Thymus (tissue), 11 donors: ENCODE measurements around the gene PSMD11. TPM values are rescaled to one million over a fixed set of nuclear protein-coding genes. Genes with fewer than 3 reads are reported as not detected.

Experiments used
- DNase-seq, 9 donors: peaks; one replicate each; pipeline ENCODE4 v3.0.0-alpha.2; 2013; ENCODE audit warnings: low spot score in 9 of 9, low read depth in 6 of 9, missing footprints in 1 of 9
- H3K27ac ChIP-seq, 2 donors: one replicate each; pipeline ENCODE4 v1.5.1; 2013; ENCODE audit warnings: control low read depth in 1 of 2, low read depth in 1 of 2, low read length in 1 of 2, mild to moderate bottlenecking in 1 of 2, moderate library complexity in 1 of 2
- H3K27me3 ChIP-seq, 2 donors: one replicate each; pipeline ENCODE4 v1.5.1; 2013; ENCODE audit warnings: low read length in 1 of 2; ENCODE audit not compliant: control insufficient read depth in 2 of 2, insufficient read depth in 1 of 2
- H3K36me3 ChIP-seq, 2 donors: one replicate each; pipeline ENCODE4 v1.5.1; 2013; ENCODE audit warnings: low read length in 1 of 2, mild to moderate bottlenecking in 1 of 2, moderate library complexity in 1 of 2; ENCODE audit not compliant: control insufficient read depth in 2 of 2, insufficient read depth in 2 of 2
- H3K4me1 ChIP-seq, 2 donors: one replicate each; pipeline ENCODE4 v1.5.1; 2013; ENCODE audit warnings: low read length in 2 of 2; ENCODE audit not compliant: control insufficient read depth in 2 of 2, insufficient read depth in 2 of 2
- H3K4me3 ChIP-seq, 2 donors: one replicate each; pipeline ENCODE4 v1.5.1; 2013; ENCODE audit warnings: low read length in 2 of 2, control low read depth in 1 of 2, mild to moderate bottlenecking in 1 of 2
- H3K9me3 ChIP-seq, 2 donors: one replicate each; pipeline ENCODE4 v1.5.1; 2013; ENCODE audit warnings: low read length in 1 of 2, mild to moderate bottlenecking in 1 of 2; ENCODE audit not compliant: control insufficient read depth in 2 of 2, insufficient read depth in 1 of 2
- WGBS: extraction: QIAGEN DNeasy Blood & Tissue Kit; methylation state at CpG from one replicate; pipeline ENCODE4 v1.1.7; 2013; 5-methylcytosine and 5-hydroxymethylcytosine counted together
- polyA plus RNA-seq: library from polyadenylated mRNA; stranded (reverse); fragments of 200-250 nt; gene quantifications from one replicate; pipeline ENCODE4 v1.2.3, GENCODE V29; 2013
- total RNA-seq: library from RNA; stranded (reverse); fragments of 120-200 nt; gene quantifications from one replicate; pipeline ENCODE4 v1.2.4, GENCODE V29; 2013
- donor health status: healthy.

PSMD11 gene
- total and polyA plus RNA-seq, 2 donors, result 49.6 to 57.3 TPM

- Histone ChIP-seq H3K4me1 (peaks cover 17 to 25% of the 10 kb centered on the region in 2 donors), H3K27ac (no peak overlapping the region)
Observed at GRCh38 chr17:32510466-32510865, 66.2 kb downstream of the PSMD11 start.

GRCh38 chr17:32512328-32512727, 68.0 kb downstream of the PSMD11 start:
- 92% methylated on average over 2 of the region's 2 CpGs for WGBS

More at GRCh38 chr17:32510466-32510865, 66.2 kb downstream of the PSMD11 start:
- Histone ChIP-seq H3K4me3 (no peak overlapping the region), H3K9me3 (peaks cover 0 to 3% of the 10 kb centered on the region in 2 donors), H3K36me3 (no peaks in the 10 kb centered on the region), H3K27me3 (no peaks in the 10 kb centered on the region)
- DNase-seq, result no peak
- 98% methylated on average over 7 of the region's 7 CpGs for WGBS

DNA sequence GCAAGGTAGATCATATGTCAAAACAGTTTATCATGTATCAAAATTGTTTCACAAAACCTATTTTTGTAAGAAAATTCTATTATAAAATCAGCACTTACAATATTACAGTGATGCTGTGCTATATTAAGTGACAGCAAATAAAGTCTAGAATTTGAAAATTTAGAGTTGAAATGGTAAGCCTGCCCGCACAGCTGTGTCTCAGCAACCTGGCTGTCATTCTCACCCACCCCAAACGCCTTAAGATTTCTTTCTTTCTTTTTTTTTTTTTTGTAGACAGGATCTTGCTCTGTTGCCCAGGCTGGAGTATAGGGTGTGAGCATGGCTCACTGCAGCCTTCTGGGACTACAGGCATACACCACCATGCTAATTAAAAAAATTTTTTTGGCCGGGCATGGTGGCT, 69.3 kb downstream of the PSMD11 start:
- Histone ChIP-seq H3K4me3 (no peak overlapping the region), H3K9me3 (no peaks in the 10 kb centered on the region), H3K27ac (no peak overlapping the region), H3K27me3 (peaks cover 0 to 9% of the 10 kb centered on the region in 2 donors), H3K36me3 (no peaks in the 10 kb centered on the region), H3K4me1 (peaks cover 46 to 47% of the 10 kb centered on the region in 2 donors)
- 92% methylated on average over 3 of the region's 3 CpGs for WGBS
- DNase-seq, result no peak

More at GRCh38 chr17:32512328-32512727, 68.0 kb downstream of the PSMD11 start:
- Histone ChIP-seq H3K27ac (no peak overlapping the region), H3K4me1 (peaks cover 35 to 37% of the 10 kb centered on the region in 2 donors), H3K27me3 (no peaks in the 10 kb centered on the region), H3K9me3 (peaks cover 0 to 3% of the 10 kb centered on the region in 2 donors), H3K36me3 (no peaks in the 10 kb centered on the region), H3K4me3 (no peak overlapping the region)
- no peak for DNase-seq

DNA sequence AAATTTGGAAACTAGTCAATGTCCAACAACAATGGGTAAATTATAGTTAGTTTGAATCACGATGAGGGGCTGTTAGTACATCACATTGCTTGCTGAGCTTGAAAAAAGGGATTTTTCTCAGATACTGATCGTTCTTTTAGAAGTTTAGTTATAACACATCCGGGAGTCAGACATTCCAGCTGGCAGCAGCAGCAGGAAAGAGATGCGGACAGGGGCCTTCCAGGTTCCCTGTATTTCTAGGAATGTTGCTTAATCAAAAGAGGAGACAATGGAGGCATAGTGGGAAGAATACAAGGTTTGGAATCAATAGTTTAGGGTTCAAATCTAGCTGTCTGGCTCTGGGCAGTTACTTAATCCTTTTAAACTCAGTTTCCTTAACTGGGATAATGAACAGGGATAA, 70.3 kb downstream of the PSMD11 start:
- peaks cover 54% of the 10 kb centered on the region in 2 donors for H3K4me1 ChIP-seq
- WGBS, result 98% methylated on average over 4 of the region's 4 CpGs
- H3K27me3 ChIP-seq, result peaks cover 0 to 18% of the 10 kb centered on the region in 2 donors
- H3K36me3 ChIP-seq, result no peaks in the 10 kb centered on the region
- DNase-seq, result no peak
- no peak overlapping the region for H3K4me3 ChIP-seq
- H3K9me3 ChIP-seq, result no peaks in the 10 kb centered on the region
- H3K27ac ChIP-seq, result no peak overlapping the region

GRCh38 chr17:32515677-32516383, 71.5 kb downstream of the PSMD11 start:
- WGBS, result 19% methylated on average over 4 of the region's 4 CpGs
- H3K4me3 ChIP-seq, result no peak overlapping the region
- H3K9me3 ChIP-seq, result no peaks in the 10 kb centered on the region
- peaks cover 64 to 66% of the 10 kb centered on the region in 2 donors for H3K4me1 ChIP-seq
- peaks cover 0 to 29% of the 10 kb centered on the region in 2 donors for H3K27me3 ChIP-seq
- H3K27ac ChIP-seq, result peak overlapping the region; percentile 63 to 82
- DNase-seq, result peak in 6 of 9 donors; percentile 56 to 86 (median 61)
- no peaks in the 10 kb centered on the region for H3K36me3 ChIP-seq

GRCh38 chr17:32516450-32516849, 72.1 kb downstream of the PSMD11 start:
- Histone ChIP-seq H3K27ac (peak overlapping the region; percentile 63 to 82), H3K4me3 (no peak overlapping the region), H3K27me3 (peaks cover 0 to 29% of the 10 kb centered on the region in 2 donors), H3K9me3 (no peaks in the 10 kb centered on the region), H3K36me3 (no peaks in the 10 kb centered on the region), H3K4me1 (peaks cover 64 to 66% of the 10 kb centered on the region in 2 donors)
- DNase-seq, result no peak
- WGBS, result 37% methylated on average over 2 of the region's 2 CpGs

GRCh38 chr17:32516940-32517701, 72.8 kb downstream of the PSMD11 start:
- Histone ChIP-seq H3K36me3 (no peaks in the 10 kb centered on the region), H3K27me3 (peaks cover 0 to 29% of the 10 kb centered on the region in 2 donors), H3K4me1 (peaks cover 64 to 65% of the 10 kb centered on the region in 2 donors), H3K27ac (peak overlapping the region; percentile 63 to 77), H3K4me3 (peak overlapping the region in 1 of 2 donors; percentile 4), H3K9me3 (no peaks in the 10 kb centered on the region)
- 85% methylated on average over 12 of the region's 12 CpGs for WGBS
- peak in 1 of 9 donors; percentile 61 for DNase-seq

GRCh38 chr17:32517982-32518381, 73.7 kb downstream of the PSMD11 start:
- Histone ChIP-seq H3K4me3 (no peak overlapping the region), H3K27ac (no peak overlapping the region), H3K27me3 (peaks cover 0 to 29% of the 10 kb centered on the region in 2 donors), H3K36me3 (no peaks in the 10 kb centered on the region), H3K9me3 (no peaks in the 10 kb centered on the region), H3K4me1 (peaks cover 60% of the 10 kb centered on the region in 2 donors)
- WGBS, result 98% methylated on average over 5 of the region's 7 CpGs
- DNase-seq, result no peak
